SU-DHL-6 (cell line): ENCODE results near the gene NFIX.

Experiments
- EZH2phosphoT487 ChIP-seq: fragments of 200-600 bp; sonication (generic), shearing (Covaris generic); conservative IDR thresholded peaks from 2 replicates; pipeline ENCODE4 v1.6.1; 2018; ENCODE audit warnings: mild to moderate bottlenecking, antibody characterized with exemption, low read length, moderate library complexity, mixed read lengths
- TF ChIP-seq, protein P1 (sequence below): fragments of 200-600 bp; sonication (generic); IDR thresholded peaks from one replicate; pipeline ENCODE4 v1.5.1; 2017; ENCODE audit warnings: antibody characterized with exemption, mild to moderate bottlenecking, low read length, moderate library complexity; ENCODE audit not compliant: insufficient read depth, poor library complexity, severe bottlenecking

- TF ChIP-seq, protein P1, sequence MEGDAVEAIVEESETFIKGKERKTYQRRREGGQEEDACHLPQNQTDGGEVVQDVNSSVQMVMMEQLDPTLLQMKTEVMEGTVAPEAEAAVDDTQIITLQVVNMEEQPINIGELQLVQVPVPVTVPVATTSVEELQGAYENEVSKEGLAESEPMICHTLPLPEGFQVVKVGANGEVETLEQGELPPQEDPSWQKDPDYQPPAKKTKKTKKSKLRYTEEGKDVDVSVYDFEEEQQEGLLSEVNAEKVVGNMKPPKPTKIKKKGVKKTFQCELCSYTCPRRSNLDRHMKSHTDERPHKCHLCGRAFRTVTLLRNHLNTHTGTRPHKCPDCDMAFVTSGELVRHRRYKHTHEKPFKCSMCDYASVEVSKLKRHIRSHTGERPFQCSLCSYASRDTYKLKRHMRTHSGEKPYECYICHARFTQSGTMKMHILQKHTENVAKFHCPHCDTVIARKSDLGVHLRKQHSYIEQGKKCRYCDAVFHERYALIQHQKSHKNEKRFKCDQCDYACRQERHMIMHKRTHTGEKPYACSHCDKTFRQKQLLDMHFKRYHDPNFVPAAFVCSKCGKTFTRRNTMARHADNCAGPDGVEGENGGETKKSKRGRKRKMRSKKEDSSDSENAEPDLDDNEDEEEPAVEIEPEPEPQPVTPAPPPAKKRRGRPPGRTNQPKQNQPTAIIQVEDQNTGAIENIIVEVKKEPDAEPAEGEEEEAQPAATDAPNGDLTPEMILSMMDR = no peak
- TF ChIP-seq EZH2phosphoT487 = no peak
Observed at GRCh38 chr19:13032837-13033236, 37.6 kb downstream of the NFIX start.
